GM18498 (cell line): ENCODE results near the gene NCOA3.

Experiments
- ATAC-seq: cut with Tn5 transposase; IDR thresholded peaks from one replicate; pipeline ENCODE4 v1.9.1; 2021; ENCODE audit warnings: mild to moderate bottlenecking, moderate library complexity; ENCODE audit not compliant: unreplicated experiment

Gene NCOA3

GRCh38 chr20:47623206-47623605 is 121.5 kb downstream of the NCOA3 start:
- no peak for ATAC-seq

- no peak for ATAC-seq
These were observed 125.9 kb downstream of the NCOA3 start for GRCh38 chr20:47627540-47627939.

- no peak for ATAC-seq
These were observed 128.2 kb downstream of the NCOA3 start for GRCh38 chr20:47629907-47630306.

GRCh38 chr20:47631078-47631477 is 129.4 kb downstream of the NCOA3 start:
- no peak for ATAC-seq

GRCh38 chr20:47635256-47635655 is 133.6 kb downstream of the NCOA3 start:
- no peak for ATAC-seq

GRCh38 chr20:47638851-47639250 is 137.2 kb downstream of the NCOA3 start:
- ATAC-seq, result no peak

- ATAC-seq, result no peak
These were observed 140.4 kb downstream of the NCOA3 start for GRCh38 chr20:47642118-47642517.

- no peak for ATAC-seq
These were observed 140.9 kb downstream of the NCOA3 start for GRCh38 chr20:47642624-47643023.

- no peak for ATAC-seq
These were observed 143.9 kb downstream of the NCOA3 start for GRCh38 chr20:47645632-47646031.

GRCh38 chr20:47647994-47648393 is 146.3 kb downstream of the NCOA3 start:
- no peak for ATAC-seq

- no peak for ATAC-seq
These were observed 147.3 kb downstream of the NCOA3 start for GRCh38 chr20:47648943-47649342.

GRCh38 chr20:47652301-47652700 is 150.6 kb downstream of the NCOA3 start:
- no peak for ATAC-seq

GRCh38 chr20:47652794-47653193 is 151.1 kb downstream of the NCOA3 start:
- no peak for ATAC-seq

- ATAC-seq, result no peak
These were observed 152.2 kb downstream of the NCOA3 start for GRCh38 chr20:47653869-47654268.

GRCh38 chr20:47654370-47654769 is 152.7 kb downstream of the NCOA3 start:
- no peak for ATAC-seq

- ATAC-seq, result no peak
These were observed 153.9 kb downstream of the NCOA3 start for GRCh38 chr20:47655635-47656034.

- no peak for ATAC-seq
These were observed 154.6 kb downstream of the NCOA3 start for GRCh38 chr20:47656318-47656717.

GRCh38 chr20:47659904-47660601 is 158.4 kb downstream of the NCOA3 start:
- no peak for ATAC-seq

- ATAC-seq, result no peak
These were observed 158.9 kb downstream of the NCOA3 start for GRCh38 chr20:47660602-47660905.

- ATAC-seq, result no peak
These were observed 159.5 kb downstream of the NCOA3 start for GRCh38 chr20:47660983-47661700.

GRCh38 chr20:47661714-47662113 is 160.0 kb downstream of the NCOA3 start:
- ATAC-seq, result no peak

GRCh38 chr20:47662483-47663353 is 161.0 kb downstream of the NCOA3 start:
- ATAC-seq, result no peak
